ENCODE data around the gene ULK4. TPM values are rescaled to one million over a fixed set of nuclear protein-coding genes. Genes with fewer than 3 reads are reported as not detected.

The ULK4 gene
- polyA plus RNA-seq, 1 of the 3 experiments (the other 2 are of a cell fraction) = 6.2 TPM

GRCh38 chr3:41508063-41508696 is 453.7 kb downstream of the ULK4 start:
- no peaks in the 10 kb centered on the region for H4K20me1 ChIP-seq (ENCODE audit: insufficient read depth)
- no peaks in the 10 kb centered on the region for H3K27me3 ChIP-seq (ENCODE audit: insufficient read depth)
- H3K9me2 ChIP-seq = no peaks in the 10 kb centered on the region
- no peak for DNase-seq
- H3K4me1 ChIP-seq (ENCODE audit: control insufficient read depth in 1 of 2, insufficient read depth in 2 of 2, low read depth in 1 of 2, low read length in 1 of 2) = no peaks in the 10 kb centered on the region
- H3K36me3 ChIP-seq (replicated peaks in 1 of 2; ENCODE audit: control insufficient read depth in 1 of 2, insufficient read depth in 2 of 2, low read length in 1 of 2) = no peaks in the 10 kb centered on the region
- H3K4me3 ChIP-seq (ENCODE audit: low read depth in 2 of 2, low read length in 1 of 2) = no peak overlapping the region
- H3K9ac ChIP-seq = no peak overlapping the region
- no peak overlapping the region for H3K27ac ChIP-seq (ENCODE audit: low read depth in 2 of 2, low read length in 1 of 2)
- ChIA-PET POLR2A (no interaction called here), CTCF (interaction anchor here (1.0 kb wide), 1 partner anchor 26 kb away, joined by 3 read pairs; no protein-coding TSS in a partner anchor)
- TF ChIP-seq, protein P1, sequence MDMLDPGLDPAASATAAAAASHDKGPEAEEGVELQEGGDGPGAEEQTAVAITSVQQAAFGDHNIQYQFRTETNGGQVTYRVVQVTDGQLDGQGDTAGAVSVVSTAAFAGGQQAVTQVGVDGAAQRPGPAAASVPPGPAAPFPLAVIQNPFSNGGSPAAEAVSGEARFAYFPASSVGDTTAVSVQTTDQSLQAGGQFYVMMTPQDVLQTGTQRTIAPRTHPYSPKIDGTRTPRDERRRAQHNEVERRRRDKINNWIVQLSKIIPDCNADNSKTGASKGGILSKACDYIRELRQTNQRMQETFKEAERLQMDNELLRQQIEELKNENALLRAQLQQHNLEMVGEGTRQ (IDR thresholded peaks at IDR 0.05; ENCODE audit: borderline replicate concordance, low read depth, low read length) = no peak
- TF ChIP-seq CTCF (IDR thresholded peaks at IDR 0.05) = peak; percentile 21; the same call in 1 of the 2 replicates
- WGBS (ENCODE audit: low lambda C conversion rate) = 77% methylated on average over 5 of the region's 7 CpGs
- no peak overlapping the region for H2AFZ ChIP-seq (ENCODE audit: low read depth)
- H3K79me2 ChIP-seq (ENCODE audit: insufficient read depth) = no peaks in the 10 kb centered on the region
- no peaks in the 10 kb centered on the region for H3K9me3 ChIP-seq
- no peak overlapping the region for H3K4me2 ChIP-seq
- no peaks in the 10 kb centered on the region for H3F3A ChIP-seq (replicated peaks; ENCODE audit: insufficient read depth)

DNA sequence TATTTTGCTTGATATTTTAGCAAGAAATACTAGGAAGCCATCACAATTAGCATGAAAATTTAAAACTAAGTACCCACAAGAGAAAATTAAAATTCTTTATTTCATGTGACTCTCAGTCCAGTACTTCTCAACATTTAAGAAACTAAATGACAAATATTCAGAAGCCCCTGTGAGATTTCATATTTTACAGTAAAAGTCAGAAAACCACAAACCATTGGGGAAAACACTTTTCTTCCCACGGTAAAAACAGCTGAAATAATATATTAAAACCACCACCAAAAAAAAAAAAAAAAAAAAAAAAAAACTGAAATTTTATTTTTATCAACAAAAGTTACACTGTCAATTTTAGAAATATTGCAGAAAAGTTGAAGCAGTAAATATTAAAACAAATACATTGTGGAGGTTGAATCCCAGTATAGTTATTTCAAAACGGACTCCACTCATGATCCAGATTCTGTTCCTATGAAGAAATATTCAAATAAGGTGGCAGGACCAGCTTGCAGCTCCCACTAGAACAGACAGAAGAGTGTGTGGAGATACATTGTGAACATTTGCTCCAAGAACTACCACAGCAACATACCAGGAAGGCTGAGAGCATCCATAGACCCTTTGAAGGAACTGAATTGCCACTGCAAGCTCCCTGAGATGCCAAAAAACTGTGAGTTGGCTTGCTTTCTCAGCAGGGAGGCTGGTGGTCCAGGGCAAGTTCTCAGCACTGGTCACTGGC is 454.4 kb downstream of the ULK4 start:
- no peaks in the 10 kb centered on the region for H3K9me3 ChIP-seq
- no peaks in the 10 kb centered on the region for H3K79me2 ChIP-seq (ENCODE audit: insufficient read depth)
- POLR2A ChIA-PET = no interaction called here
- no peaks in the 10 kb centered on the region for H3K9me2 ChIP-seq
- no peak overlapping the region for H3K4me3 ChIP-seq (ENCODE audit: low read depth in 2 of 2, low read length in 1 of 2)
- H2AFZ ChIP-seq (ENCODE audit: low read depth) = no peak overlapping the region
- no peak overlapping the region for H3K9ac ChIP-seq
- DNase-seq = no peak
- H3K36me3 ChIP-seq (replicated peaks in 1 of 2; ENCODE audit: control insufficient read depth in 1 of 2, insufficient read depth in 2 of 2, low read length in 1 of 2) = no peaks in the 10 kb centered on the region
- H3K4me2 ChIP-seq = no peak overlapping the region
- H3F3A ChIP-seq (replicated peaks; ENCODE audit: insufficient read depth) = no peaks in the 10 kb centered on the region
- no peaks in the 10 kb centered on the region for H3K27me3 ChIP-seq (ENCODE audit: insufficient read depth)
- H3K4me1 ChIP-seq (ENCODE audit: control insufficient read depth in 1 of 2, insufficient read depth in 2 of 2, low read depth in 1 of 2, low read length in 1 of 2) = no peaks in the 10 kb centered on the region
- CTCF ChIA-PET = interaction anchor here (1.0 kb wide), 1 partner anchor 25 kb away, joined by 3 read pairs; no protein-coding TSS in a partner anchor
- no peak for TF ChIP-seq TAF1 (IDR thresholded peaks at IDR 0.05; ENCODE audit: borderline replicate concordance, low read depth, low read length)
- TF ChIP-seq, protein P1 (IDR thresholded peaks at IDR 0.05; ENCODE audit: borderline replicate concordance, low read depth, low read length) = no peak
- TF ChIP-seq FOSL2 (IDR thresholded peaks at IDR 0.05; ENCODE audit: borderline replicate concordance, low read depth) = no peak
- no peak for TF ChIP-seq IRF3 (IDR thresholded peaks at IDR 0.05; ENCODE audit: low read depth, low read length)
- TF ChIP-seq RFX5 (IDR thresholded peaks at IDR 0.05; ENCODE audit: low read length) = no peak
- TF ChIP-seq NRF1 (IDR thresholded peaks at IDR 0.05; ENCODE audit: low read depth, low read length) = no peak
- no peak for TF ChIP-seq SIN3A (IDR thresholded peaks at IDR 0.05; ENCODE audit: borderline replicate concordance, low read depth, low read length)
- no peak for TF ChIP-seq ELF1 (IDR thresholded peaks at IDR 0.05)
- TF ChIP-seq RXRA (IDR thresholded peaks at IDR 0.05; ENCODE audit: borderline replicate concordance, low read depth) = no peak
- no peak for TF ChIP-seq USF1 (IDR thresholded peaks at IDR 0.05; ENCODE audit: borderline replicate concordance, low read depth)
- TF ChIP-seq EP300 (IDR thresholded peaks at IDR 0.05; ENCODE audit: borderline replicate concordance in 1 of 2, low read depth in 1 of 2, low read length in 1 of 2) = no peak
- TF ChIP-seq FOXJ3 (CRISPR knock-in tag; IDR thresholded peaks at IDR 0.05) = no peak
- TF ChIP-seq, protein P2, sequence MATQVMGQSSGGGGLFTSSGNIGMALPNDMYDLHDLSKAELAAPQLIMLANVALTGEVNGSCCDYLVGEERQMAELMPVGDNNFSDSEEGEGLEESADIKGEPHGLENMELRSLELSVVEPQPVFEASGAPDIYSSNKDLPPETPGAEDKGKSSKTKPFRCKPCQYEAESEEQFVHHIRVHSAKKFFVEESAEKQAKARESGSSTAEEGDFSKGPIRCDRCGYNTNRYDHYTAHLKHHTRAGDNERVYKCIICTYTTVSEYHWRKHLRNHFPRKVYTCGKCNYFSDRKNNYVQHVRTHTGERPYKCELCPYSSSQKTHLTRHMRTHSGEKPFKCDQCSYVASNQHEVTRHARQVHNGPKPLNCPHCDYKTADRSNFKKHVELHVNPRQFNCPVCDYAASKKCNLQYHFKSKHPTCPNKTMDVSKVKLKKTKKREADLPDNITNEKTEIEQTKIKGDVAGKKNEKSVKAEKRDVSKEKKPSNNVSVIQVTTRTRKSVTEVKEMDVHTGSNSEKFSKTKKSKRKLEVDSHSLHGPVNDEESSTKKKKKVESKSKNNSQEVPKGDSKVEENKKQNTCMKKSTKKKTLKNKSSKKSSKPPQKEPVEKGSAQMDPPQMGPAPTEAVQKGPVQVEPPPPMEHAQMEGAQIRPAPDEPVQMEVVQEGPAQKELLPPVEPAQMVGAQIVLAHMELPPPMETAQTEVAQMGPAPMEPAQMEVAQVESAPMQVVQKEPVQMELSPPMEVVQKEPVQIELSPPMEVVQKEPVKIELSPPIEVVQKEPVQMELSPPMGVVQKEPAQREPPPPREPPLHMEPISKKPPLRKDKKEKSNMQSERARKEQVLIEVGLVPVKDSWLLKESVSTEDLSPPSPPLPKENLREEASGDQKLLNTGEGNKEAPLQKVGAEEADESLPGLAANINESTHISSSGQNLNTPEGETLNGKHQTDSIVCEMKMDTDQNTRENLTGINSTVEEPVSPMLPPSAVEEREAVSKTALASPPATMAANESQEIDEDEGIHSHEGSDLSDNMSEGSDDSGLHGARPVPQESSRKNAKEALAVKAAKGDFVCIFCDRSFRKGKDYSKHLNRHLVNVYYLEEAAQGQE (IDR thresholded peaks at IDR 0.05; ENCODE audit: low read depth, low read length) = no peak
- 60% methylated on average over 2 of the region's 2 CpGs for WGBS (ENCODE audit: low lambda C conversion rate)
- no peak overlapping the region for H3K27ac ChIP-seq (ENCODE audit: low read depth in 2 of 2, low read length in 1 of 2)
- no peaks in the 10 kb centered on the region for H4K20me1 ChIP-seq (ENCODE audit: insufficient read depth)
